Measurements from ENCODE around the gene FRMD4A.

GRCh38 chr10:13997650-13998049, 333.1 kb downstream of the FRMD4A start:
- TF ChIP-seq TAF1 (IDR thresholded peaks at IDR 0.05; ENCODE audit: low read depth, low read length) (no peak), POLR2A (IDR thresholded peaks at IDR 0.05; ENCODE audit: low read depth, low read length) (no peak)
